Mammary microvascular endothelial cell (primary cell): Measurements from ENCODE around the gene GNG5. TPM values are rescaled to one million over a fixed set of nuclear protein-coding genes. Genes with fewer than 3 reads are reported as not detected.

Source experiments
- total RNA-seq: library from RNA; depleted of rRNA; stranded (reverse); fragments of >200 nt; gene quantifications from 2 replicates; pipeline ENCODE4 v1.2.3, GENCODE V29; 2015

GNG5 gene
- 123 and 131 TPM in 2 replicates for total RNA-seq

DNA sequence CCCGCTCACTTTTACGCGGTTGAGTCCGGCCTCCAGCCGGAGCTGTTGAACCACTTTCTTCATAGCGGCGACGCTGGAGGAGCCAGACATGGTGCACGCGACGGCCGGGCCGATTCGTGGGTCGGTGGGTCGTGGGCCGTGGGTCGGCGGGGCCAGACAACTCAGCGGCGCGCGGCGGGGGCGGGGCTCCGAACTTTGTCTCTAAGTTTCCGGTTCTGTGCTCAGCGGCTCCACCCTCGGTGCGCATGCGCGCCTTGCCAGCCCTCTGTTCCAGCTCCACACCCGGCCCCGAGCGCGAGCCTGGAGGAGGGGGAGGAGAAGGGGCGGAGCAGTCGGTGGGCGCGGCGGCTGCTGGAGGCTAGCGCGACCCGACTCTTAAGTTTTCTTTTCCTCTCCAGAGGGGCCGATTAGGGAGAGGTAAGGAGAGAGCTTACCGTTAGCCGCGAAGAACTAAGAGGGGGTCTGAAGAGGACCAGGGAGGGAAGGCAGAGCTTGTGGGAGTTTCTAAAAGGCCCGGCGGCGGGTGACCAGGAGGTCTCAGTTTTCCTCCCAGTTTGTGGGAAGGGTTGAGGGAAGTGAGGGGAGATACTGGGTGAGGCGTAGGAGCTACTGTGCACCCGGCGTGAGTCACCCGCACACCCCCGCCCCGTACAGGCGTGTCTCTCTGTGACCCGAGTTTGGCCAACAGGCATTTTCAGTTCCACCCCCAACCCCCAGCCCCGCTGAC, at the start of gene GNG5, which contains the start of gene SPATA1:
GNG5 (minus strand) TSS at position 580 of the 727 bp plus-strand sequence; CDS start at position 90, 490 bp downstream.
SPATA1 (plus strand) TSS at position 385 of the 727 bp plus-strand sequence. CDS start 9,974 bp downstream, outside the sequence.

DNA sequence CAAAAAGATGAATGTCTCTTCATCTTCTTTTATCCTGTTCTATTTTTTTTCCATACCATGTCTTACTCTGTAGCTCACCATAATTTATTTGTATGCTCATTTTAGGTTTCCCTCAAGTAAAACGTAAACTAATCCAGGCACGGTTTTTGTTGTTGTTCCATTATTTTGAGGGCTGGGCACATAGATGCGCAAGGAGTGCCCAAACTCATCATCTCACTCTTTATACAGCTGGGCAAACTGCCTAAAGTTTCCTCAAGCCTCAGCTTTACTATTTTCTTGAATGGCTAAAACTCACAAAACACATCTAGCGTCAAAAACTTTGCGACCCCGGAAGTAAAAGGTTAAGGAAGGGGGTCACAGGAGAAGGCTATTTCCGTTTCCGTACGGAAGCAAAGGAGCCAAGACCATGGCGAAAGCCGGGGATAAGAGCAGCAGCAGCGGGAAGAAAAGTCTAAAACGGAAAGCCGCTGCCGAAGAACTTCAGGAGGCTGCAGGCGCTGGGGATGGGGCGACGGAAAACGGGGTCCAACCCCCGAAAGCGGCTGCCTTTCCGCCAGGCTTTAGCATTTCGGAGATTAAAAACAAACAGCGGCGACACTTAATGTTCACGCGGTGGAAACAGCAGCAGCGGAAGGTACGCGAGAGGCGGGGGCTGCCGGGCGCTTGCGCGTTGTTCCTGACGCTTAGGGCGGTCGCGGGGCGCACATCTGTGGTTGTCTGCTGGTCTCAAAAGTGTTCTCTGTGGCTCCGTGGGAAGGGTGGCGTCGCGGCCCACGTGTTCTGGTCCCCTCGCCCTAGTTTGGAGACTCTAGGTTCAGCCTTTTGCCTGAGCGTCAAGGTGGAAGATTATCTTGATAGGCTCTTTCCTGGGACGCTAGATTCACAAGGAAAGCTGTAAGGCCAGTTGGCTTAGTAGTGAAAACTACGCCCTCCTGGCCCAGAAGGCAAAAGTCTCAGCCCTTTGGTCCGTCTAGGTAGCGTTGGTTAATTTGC, 27.2 kb downstream of the GNG5 start, which contains the start of gene RPF1:
RPF1 (plus strand) TSS at position 391 of the 993 bp plus-strand sequence; CDS start at position 407, 16 bp downstream.

Other genes starting within 250 kb of the GNG5 start
- gene SAMD13, start 204.9 kb downstream of the GNG5 start, total RNA-seq: 2.7 and 2.9 TPM in 2 replicates
- gene DNASE2B, start 108.1 kb downstream of the GNG5 start, total RNA-seq: not detected in 2 replicates
- 53.1 and 54.8 TPM in 2 replicates for gene RPF1, start 27.3 kb downstream of the GNG5 start, total RNA-seq
- 0.25 TPM in 1 of 2 replicates, not detected in the other for gene SPATA1, start 195 bp downstream of the GNG5 start, total RNA-seq
- 6.9 and 10.8 TPM in 2 replicates for gene CTBS, start 67.9 kb upstream of the GNG5 start, total RNA-seq
- 3.0 and 3.1 TPM in 2 replicates for gene SSX2IP, start 183.9 kb upstream of the GNG5 start, total RNA-seq